SK-N-SH treated with all-trans-retinoic acid at 6 μM for 48 hours (cell line): ENCODE measurements around the gene ITGB4.

Experiments used
- ATAC-seq: fragments of 200-7000 bp; cut with Tn5 transposase; 3 replicates; pipeline ENCODE4 v1.9.1; 2020; ENCODE audit warnings: mild to moderate bottlenecking, moderate library complexity
- ARNTL ChIP-seq: fragments of 450-650 bp; formaldehyde crosslinking; IDR thresholded peaks from 2 replicates; pipeline ENCODE4 v1.5.0; 2020; ENCODE audit warnings: low read depth, mild to moderate bottlenecking, moderate library complexity, borderline replicate concordance
- BACH2 ChIP-seq: fragments of 250-450 bp; sonication (Bioruptor Pico); IDR thresholded peaks from 2 replicates; pipeline ENCODE4 v1.9.0; 2021; ENCODE audit warnings: mild to moderate bottlenecking, borderline replicate concordance
- CSDC2 ChIP-seq: fragments of 250-450 bp; sonication (Bioruptor Pico); IDR thresholded peaks from 2 replicates; pipeline ENCODE4 v1.5.0; 2020; ENCODE audit warnings: mild to moderate bottlenecking, moderate library complexity
- ESRRG ChIP-seq: fragments of 250-450 bp; sonication (Bioruptor Pico); IDR thresholded peaks from 2 replicates; pipeline ENCODE4 v1.6.1; 2021; ENCODE audit warnings: mild to moderate bottlenecking
- GLIS3 ChIP-seq: fragments of 250-450 bp; sonication (Bioruptor Pico); IDR thresholded peaks from 2 replicates; pipeline ENCODE4 v1.5.0; 2020; ENCODE audit warnings: mild to moderate bottlenecking, moderate library complexity
- ISL1 ChIP-seq: fragments of 250-450 bp; sonication (Bioruptor Pico); IDR thresholded peaks from 2 replicates; pipeline ENCODE4 v2.1.2; 2022; ENCODE audit warnings: mild to moderate bottlenecking, moderate library complexity
- OSR1 ChIP-seq: fragments of 250-450 bp; sonication (Bioruptor Pico); IDR thresholded peaks from 2 replicates; pipeline ENCODE4 v1.8.0; 2022; ENCODE audit warnings: moderate library complexity, mild to moderate bottlenecking, inconsistent platforms
- PPARA ChIP-seq: fragments of 250-450 bp; sonication (Bioruptor Pico); IDR thresholded peaks from 2 replicates; pipeline ENCODE4 v1.5.0; 2020; ENCODE audit warnings: mild to moderate bottlenecking, borderline replicate concordance
- RARB ChIP-seq: fragments of 250-450 bp; sonication (Bioruptor Pico); IDR thresholded peaks from 2 replicates; pipeline ENCODE4 v1.8.0; 2021; ENCODE audit warnings: mild to moderate bottlenecking, moderate library complexity
- SNAI2 ChIP-seq: fragments of 250-450 bp; sonication (Bioruptor Pico); IDR thresholded peaks from 2 replicates; pipeline ENCODE4 v1.5.0; 2020; ENCODE audit warnings: mild to moderate bottlenecking, moderate library complexity
- TCF4 ChIP-seq: fragments of 250-450 bp; sonication (Bioruptor Pico); IDR thresholded peaks from 2 replicates; pipeline ENCODE4 v1.8.0; 2021; ENCODE audit warnings: mild to moderate bottlenecking, moderate library complexity, borderline replicate concordance
- TOX ChIP-seq: fragments of 250-450 bp; sonication (Bioruptor Pico); IDR thresholded peaks from 2 replicates; pipeline ENCODE4 v1.8.0; 2021; ENCODE audit warnings: mild to moderate bottlenecking, moderate library complexity, borderline replicate concordance
- ZC3H10 ChIP-seq: fragments of 250-450 bp; sonication (Bioruptor Pico); IDR thresholded peaks from 2 replicates; pipeline ENCODE4 v1.5.1; 2021; ENCODE audit warnings: mild to moderate bottlenecking, moderate library complexity
- ZFP3 ChIP-seq: fragments of 250-450 bp; sonication (Bioruptor Pico); IDR thresholded peaks from 2 replicates; pipeline ENCODE4 v1.5.0; 2020; ENCODE audit warnings: mild to moderate bottlenecking, moderate library complexity
- ZFP30 ChIP-seq: fragments of 450-650 bp; formaldehyde crosslinking; IDR thresholded peaks from 2 replicates; pipeline ENCODE4 v1.5.0; 2022; ENCODE audit warnings: mild to moderate bottlenecking, moderate library complexity
- ZNF70 ChIP-seq: fragments of 450-650 bp; formaldehyde crosslinking; IDR thresholded peaks from 2 replicates; pipeline ENCODE4 v1.5.0; 2020; ENCODE audit warnings: mild to moderate bottlenecking, moderate library complexity
- ZNF8 ChIP-seq: fragments of 450-650 bp; formaldehyde crosslinking; IDR thresholded peaks from 2 replicates; pipeline ENCODE4 v1.5.0; 2020; ENCODE audit warnings: mild to moderate bottlenecking, moderate library complexity
- TF ChIP-seq, protein P1 (sequence below): fragments of 250-450 bp; sonication (Bioruptor Pico); IDR thresholded peaks from 2 replicates; pipeline ENCODE4 v1.5.0; 2020; ENCODE audit warnings: mild to moderate bottlenecking, moderate library complexity
- TF ChIP-seq, protein P2 (sequence below): fragments of 250-450 bp; sonication (Bioruptor Pico); IDR thresholded peaks from 2 replicates; pipeline ENCODE4 v1.5.1; 2021; ENCODE audit warnings: mild to moderate bottlenecking, moderate library complexity
- TF ChIP-seq, protein P3 (sequence below): fragments of 250-450 bp; sonication (Bioruptor Pico); IDR thresholded peaks from 2 replicates; pipeline ENCODE4 v1.5.1; 2020; ENCODE audit warnings: low read depth, mild to moderate bottlenecking, moderate library complexity
- TF ChIP-seq, protein P4 (sequence below): fragments of 250-450 bp; sonication (Bioruptor Pico); IDR thresholded peaks from 2 replicates; pipeline ENCODE4 v1.8.0; 2020; ENCODE audit warnings: mild to moderate bottlenecking, moderate library complexity, borderline replicate concordance
- TF ChIP-seq, protein P5 (sequence below): fragments of 250-450 bp; sonication (Bioruptor Pico); IDR thresholded peaks from 2 replicates; pipeline ENCODE4 v1.8.0; 2021; ENCODE audit warnings: low read depth, mild to moderate bottlenecking, moderate library complexity, borderline replicate concordance

The ITGB4 gene

DNA sequence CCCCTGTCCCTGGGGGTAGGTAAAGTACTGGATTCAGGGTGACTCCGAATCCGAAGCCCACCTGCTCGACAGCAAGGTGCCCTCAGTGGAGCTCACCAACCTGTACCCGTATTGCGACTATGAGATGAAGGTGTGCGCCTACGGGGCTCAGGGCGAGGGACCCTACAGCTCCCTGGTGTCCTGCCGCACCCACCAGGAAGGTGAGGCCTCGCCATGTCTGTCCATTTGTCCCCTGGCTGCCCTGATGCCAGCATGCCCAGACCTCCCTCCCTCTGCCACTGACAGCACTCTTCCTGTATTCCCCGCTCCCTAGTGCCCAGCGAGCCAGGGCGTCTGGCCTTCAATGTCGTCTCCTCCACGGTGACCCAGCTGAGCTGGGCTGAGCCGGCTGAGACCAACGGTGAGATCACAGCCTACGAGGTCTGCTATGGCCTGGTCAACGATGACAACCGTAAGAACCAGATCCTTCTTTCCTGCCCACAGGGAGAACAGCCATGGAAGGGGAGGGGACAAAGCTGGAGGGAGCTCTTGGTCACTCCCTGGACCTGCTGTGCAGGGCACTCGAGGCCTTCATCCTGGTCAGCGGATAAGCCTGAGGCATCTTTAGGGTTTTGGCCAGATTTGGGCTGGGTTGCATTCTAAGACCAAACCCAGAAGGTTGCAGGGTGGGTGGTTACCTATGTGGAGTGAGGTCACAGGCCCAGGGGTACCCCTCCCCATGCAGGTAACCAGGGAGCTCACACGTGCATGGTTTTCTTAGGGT lies 29.6 kb downstream of the ITGB4 start (continued):
- no peak for TF ChIP-seq CSDC2 (CRISPR knock-in tag)
- TF ChIP-seq RARB (CRISPR knock-in tag) = no peak
- TF ChIP-seq, protein P1, sequence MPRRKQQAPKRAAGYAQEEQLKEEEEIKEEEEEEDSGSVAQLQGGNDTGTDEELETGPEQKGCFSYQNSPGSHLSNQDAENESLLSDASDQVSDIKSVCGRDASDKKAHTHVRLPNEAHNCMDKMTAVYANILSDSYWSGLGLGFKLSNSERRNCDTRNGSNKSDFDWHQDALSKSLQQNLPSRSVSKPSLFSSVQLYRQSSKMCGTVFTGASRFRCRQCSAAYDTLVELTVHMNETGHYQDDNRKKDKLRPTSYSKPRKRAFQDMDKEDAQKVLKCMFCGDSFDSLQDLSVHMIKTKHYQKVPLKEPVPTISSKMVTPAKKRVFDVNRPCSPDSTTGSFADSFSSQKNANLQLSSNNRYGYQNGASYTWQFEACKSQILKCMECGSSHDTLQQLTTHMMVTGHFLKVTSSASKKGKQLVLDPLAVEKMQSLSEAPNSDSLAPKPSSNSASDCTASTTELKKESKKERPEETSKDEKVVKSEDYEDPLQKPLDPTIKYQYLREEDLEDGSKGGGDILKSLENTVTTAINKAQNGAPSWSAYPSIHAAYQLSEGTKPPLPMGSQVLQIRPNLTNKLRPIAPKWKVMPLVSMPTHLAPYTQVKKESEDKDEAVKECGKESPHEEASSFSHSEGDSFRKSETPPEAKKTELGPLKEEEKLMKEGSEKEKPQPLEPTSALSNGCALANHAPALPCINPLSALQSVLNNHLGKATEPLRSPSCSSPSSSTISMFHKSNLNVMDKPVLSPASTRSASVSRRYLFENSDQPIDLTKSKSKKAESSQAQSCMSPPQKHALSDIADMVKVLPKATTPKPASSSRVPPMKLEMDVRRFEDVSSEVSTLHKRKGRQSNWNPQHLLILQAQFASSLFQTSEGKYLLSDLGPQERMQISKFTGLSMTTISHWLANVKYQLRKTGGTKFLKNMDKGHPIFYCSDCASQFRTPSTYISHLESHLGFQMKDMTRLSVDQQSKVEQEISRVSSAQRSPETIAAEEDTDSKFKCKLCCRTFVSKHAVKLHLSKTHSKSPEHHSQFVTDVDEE (CRISPR knock-in tag) = no peak
- TF ChIP-seq ISL1 (CRISPR knock-in tag) = no peak

DNA sequence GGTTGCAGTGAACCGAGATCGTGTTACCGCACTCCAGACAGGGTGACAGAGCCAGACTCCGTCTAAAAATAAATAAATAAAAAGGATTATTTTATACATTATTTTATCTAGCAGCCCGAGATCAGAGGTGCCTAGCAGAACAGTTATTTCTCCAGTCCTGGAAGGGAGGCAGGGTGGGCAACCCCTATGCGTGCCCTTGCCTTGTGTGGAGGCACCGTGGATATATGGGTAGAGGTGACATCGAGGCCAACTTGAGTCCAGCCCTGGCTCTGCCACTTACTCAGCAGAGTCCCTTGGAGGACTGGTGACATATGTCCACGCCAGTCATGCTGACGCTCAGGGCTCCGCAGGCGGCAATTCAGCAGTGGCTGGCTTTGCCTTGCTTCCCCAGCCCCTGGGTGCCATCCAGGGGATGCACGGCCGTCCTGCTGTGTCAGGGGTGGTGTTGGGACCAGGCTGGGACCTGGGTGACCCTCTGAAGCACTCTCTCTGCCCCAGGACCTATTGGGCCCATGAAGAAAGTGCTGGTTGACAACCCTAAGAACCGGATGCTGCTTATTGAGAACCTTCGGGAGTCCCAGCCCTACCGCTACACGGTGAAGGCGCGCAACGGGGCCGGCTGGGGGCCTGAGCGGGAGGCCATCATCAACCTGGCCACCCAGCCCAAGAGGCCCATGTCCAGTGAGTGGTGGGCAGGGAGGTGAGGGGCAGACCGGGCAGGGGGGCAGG lies 30.6 kb downstream of the ITGB4 start:
- no peak for ATAC-seq

DNA sequence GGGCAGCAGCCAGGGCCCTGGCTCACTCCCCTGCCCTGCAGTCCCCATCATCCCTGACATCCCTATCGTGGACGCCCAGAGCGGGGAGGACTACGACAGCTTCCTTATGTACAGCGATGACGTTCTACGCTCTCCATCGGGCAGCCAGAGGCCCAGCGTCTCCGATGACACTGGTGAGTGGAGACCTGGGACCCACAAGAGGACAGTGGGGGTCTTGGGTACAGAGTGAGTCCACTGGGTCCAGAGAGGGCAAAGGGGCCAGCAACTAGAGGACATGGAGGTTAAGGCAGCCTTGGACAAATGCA lies 31.1 kb downstream of the ITGB4 start:
- no peak for ATAC-seq
- TF ChIP-seq OSR1 (CRISPR knock-in tag) = no peak
- no peak for TF ChIP-seq ZFP3
- TF ChIP-seq ESRRG (CRISPR knock-in tag) = no peak
- no peak for TF ChIP-seq GLIS3 (CRISPR knock-in tag)
- no peak for TF ChIP-seq TOX (CRISPR knock-in tag)
- TF ChIP-seq, protein P2, sequence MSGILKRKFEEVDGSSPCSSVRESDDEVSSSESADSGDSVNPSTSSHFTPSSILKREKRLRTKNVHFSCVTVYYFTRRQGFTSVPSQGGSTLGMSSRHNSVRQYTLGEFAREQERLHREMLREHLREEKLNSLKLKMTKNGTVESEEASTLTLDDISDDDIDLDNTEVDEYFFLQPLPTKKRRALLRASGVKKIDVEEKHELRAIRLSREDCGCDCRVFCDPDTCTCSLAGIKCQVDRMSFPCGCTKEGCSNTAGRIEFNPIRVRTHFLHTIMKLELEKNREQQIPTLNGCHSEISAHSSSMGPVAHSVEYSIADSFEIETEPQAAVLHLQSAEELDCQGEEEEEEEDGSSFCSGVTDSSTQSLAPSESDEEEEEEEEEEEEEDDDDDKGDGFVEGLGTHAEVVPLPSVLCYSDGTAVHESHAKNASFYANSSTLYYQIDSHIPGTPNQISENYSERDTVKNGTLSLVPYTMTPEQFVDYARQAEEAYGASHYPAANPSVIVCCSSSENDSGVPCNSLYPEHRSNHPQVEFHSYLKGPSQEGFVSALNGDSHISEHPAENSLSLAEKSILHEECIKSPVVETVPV (CRISPR knock-in tag) = no peak
- TF ChIP-seq BACH2 (CRISPR knock-in tag) = no peak
- TF ChIP-seq RARB (CRISPR knock-in tag) = no peak
- TF ChIP-seq, protein P1 (CRISPR knock-in tag) = no peak
- TF ChIP-seq, protein P3, sequence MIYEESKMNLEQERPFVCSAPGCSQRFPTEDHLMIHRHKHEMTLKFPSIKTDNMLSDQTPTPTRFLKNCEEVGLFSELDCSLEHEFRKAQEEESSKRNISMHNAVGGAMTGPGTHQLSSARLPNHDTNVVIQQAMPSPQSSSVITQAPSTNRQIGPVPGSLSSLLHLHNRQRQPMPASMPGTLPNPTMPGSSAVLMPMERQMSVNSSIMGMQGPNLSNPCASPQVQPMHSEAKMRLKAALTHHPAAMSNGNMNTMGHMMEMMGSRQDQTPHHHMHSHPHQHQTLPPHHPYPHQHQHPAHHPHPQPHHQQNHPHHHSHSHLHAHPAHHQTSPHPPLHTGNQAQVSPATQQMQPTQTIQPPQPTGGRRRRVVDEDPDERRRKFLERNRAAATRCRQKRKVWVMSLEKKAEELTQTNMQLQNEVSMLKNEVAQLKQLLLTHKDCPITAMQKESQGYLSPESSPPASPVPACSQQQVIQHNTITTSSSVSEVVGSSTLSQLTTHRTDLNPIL (CRISPR knock-in tag) = no peak
- no peak for TF ChIP-seq PPARA (CRISPR knock-in tag)
- TF ChIP-seq ZNF8 = no peak

More for the DNA sequence above, 30.6 kb downstream of the ITGB4 start:
- TF ChIP-seq ZFP30 (CRISPR knock-in tag) (no peak), ZFP3 (no peak), TCF4 (no peak), ZC3H10 (CRISPR knock-in tag) (no peak), TOX (CRISPR knock-in tag) (no peak), ISL1 (CRISPR knock-in tag) (no peak), OSR1 (CRISPR knock-in tag) (no peak), GLIS3 (CRISPR knock-in tag) (no peak), RARB (CRISPR knock-in tag) (no peak), CSDC2 (CRISPR knock-in tag) (no peak), ZNF70 (CRISPR knock-in tag) (no peak), ESRRG (CRISPR knock-in tag) (no peak), SNAI2 (CRISPR knock-in tag) (no peak), PPARA (CRISPR knock-in tag) (no peak), BACH2 (CRISPR knock-in tag) (no peak), ZNF8 (no peak), ARNTL (CRISPR knock-in tag) (no peak)
- TF ChIP-seq, protein P4, sequence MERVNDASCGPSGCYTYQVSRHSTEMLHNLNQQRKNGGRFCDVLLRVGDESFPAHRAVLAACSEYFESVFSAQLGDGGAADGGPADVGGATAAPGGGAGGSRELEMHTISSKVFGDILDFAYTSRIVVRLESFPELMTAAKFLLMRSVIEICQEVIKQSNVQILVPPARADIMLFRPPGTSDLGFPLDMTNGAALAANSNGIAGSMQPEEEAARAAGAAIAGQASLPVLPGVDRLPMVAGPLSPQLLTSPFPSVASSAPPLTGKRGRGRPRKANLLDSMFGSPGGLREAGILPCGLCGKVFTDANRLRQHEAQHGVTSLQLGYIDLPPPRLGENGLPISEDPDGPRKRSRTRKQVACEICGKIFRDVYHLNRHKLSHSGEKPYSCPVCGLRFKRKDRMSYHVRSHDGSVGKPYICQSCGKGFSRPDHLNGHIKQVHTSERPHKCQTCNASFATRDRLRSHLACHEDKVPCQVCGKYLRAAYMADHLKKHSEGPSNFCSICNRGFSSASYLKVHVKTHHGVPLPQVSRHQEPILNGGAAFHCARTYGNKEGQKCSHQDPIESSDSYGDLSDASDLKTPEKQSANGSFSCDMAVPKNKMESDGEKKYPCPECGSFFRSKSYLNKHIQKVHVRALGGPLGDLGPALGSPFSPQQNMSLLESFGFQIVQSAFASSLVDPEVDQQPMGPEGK (CRISPR knock-in tag) = no peak
- TF ChIP-seq, protein P3 (CRISPR knock-in tag) = no peak
- TF ChIP-seq, protein P5, sequence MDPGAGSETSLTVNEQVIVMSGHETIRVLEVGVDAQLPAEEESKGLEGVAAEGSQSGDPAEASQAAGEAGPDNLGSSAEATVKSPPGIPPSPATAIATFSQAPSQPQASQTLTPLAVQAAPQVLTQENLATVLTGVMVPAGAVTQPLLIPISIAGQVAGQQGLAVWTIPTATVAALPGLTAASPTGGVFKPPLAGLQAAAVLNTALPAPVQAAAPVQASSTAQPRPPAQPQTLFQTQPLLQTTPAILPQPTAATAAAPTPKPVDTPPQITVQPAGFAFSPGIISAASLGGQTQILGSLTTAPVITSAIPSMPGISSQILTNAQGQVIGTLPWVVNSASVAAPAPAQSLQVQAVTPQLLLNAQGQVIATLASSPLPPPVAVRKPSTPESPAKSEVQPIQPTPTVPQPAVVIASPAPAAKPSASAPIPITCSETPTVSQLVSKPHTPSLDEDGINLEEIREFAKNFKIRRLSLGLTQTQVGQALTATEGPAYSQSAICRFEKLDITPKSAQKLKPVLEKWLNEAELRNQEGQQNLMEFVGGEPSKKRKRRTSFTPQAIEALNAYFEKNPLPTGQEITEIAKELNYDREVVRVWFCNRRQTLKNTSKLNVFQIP = no peak
